HG02840 (cell line): ENCODE results near the gene ARL3.

Experiments used
- ATAC-seq: cut with Tn5 transposase; IDR thresholded peaks from one replicate; pipeline ENCODE4 v1.9.1; 2021; ENCODE audit warnings: mild to moderate bottlenecking, moderate library complexity, moderate number of reproducible peaks; ENCODE audit not compliant: unreplicated experiment, low FRiP score

Gene ARL3

DNA sequence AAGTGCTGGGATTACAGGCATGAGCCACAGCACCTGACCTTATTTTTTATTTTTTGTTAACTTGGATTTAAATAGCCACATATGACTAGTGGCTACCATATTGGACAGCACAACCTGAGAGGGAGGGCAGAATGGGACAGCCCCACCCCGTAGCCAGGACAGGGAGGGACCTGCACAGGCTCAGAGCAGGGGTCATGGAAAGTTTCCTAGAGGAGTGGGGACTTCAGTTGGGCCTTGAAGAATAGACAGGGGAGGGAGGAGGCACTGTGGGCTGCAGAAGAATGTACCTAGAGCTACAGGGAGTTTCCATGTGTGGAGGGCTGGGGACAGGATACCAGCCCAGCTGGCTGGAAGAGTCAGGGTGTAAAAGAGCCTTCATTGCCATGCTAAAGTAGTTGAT, 61.1 kb downstream of the ARL3 start:
- ATAC-seq: no peak

GRCh38 chr10:102652170-102652916, 61.9 kb downstream of the ARL3 start:
- ATAC-seq: peak; percentile 47

DNA sequence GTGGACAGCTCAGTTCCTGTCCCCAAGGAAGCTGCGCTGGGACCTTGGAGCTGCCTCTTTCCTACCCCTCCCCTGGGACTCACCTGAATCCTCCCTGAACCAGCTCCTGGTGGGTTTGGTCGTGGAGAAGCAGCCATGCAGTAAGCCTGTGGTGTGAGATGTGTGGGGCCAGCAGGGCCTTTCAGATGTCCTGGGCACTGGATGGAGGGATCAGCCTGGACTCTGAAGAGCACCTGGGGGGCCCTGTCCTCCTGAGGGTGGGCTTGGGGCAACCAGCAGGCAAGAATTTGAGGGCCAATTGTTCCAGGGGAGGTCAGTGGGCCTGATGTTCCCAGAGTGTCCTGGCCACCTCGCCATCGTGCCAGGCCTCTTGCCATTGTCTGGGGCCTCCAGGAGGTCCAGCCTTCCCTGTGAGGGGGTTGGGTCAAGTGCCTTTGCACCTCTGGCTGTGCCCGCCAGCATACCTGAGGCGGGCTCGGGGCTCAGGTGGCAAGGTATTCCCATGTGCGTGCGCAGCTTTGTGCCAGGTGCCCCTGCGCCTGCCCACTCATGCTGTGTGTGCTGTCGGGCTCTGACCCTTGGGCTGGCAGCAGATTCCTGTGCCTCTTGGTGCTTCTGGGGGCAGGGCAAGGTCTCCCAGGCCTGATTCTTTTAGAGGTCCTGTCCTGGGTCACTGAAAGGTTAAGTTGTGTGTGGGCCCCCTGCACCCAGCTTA, 62.6 kb downstream of the ARL3 start:
- no peak for ATAC-seq

GRCh38 chr10:102650655-102651454, 63.3 kb downstream of the ARL3 start:
- no peak for ATAC-seq

DNA sequence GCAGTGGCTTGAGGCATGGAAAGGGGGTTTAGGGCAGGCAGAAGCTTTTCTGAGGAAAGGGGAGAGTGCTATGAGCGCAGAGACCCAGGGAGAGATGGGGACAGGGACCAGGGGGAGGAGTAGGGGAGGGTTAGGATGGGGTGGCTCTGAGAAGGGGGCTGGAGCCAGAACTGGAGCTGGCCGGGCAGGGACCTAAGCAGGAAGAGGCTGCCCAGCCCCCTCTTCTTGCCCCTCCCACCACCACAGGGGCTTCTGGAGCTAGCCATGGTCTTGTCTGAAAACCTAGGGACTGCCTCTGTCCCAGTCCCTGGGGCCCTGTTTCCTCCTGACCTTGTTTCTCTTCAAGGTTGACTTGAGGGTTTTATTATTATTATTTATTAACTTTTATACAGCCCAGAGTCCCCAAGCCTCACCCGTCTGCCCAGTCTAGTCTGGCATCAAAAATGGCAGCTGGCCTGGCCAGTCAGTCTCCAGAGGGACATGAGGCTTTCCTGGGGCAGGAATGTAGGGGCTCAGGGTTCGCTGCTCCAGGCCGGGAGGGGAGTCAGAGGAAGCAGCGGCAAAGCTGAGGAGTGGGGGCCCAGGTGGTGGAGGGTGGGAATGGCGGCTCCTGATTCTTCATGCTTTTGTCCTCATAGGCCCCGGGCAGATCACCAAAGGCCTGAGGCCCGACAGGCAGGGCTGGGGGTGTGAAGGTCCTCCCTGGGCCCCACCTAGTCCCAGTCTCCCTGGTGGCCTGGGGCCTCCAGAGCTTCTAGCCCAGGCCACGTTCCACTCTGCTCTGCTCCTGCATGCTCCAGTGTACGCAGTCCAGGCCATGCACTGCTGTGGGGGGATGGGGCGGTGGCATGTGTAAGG, 64.2 kb downstream of the ARL3 start:
- ATAC-seq: no peak

GRCh38 chr10:102648889-102649796, 65.1 kb downstream of the ARL3 start:
- no peak for ATAC-seq

DNA sequence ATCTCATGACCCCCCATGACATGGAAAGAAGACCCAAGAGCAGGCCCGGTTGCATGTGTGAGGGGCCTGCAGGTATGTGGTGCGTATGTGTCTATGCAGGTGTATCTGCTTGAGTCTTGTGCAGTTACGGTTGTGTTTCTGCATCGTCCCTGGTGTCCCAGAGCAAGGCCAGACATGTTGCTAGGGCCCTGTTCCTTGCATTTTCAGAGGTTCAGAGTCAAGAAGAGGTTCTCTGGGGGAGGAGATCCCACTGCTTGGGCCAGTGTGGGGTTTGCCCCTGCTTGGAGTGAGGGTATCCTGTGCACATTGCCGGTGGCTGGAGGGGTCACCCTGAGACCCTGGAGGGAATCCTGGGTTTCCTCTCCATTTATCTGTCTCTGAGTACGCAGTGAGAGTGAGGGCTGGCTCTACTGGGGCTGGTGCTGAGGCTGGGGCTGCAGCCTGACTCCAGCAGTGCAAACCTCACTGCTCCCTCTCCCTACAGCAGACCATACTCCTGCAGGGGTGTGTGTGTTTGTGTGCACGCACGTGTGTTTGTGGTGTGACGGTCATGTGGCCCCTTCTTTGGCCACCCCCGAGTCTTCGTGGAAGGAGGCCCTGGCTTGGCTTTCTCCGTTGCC, 65.8 kb downstream of the ARL3 start:
- ATAC-seq: no peak

DNA sequence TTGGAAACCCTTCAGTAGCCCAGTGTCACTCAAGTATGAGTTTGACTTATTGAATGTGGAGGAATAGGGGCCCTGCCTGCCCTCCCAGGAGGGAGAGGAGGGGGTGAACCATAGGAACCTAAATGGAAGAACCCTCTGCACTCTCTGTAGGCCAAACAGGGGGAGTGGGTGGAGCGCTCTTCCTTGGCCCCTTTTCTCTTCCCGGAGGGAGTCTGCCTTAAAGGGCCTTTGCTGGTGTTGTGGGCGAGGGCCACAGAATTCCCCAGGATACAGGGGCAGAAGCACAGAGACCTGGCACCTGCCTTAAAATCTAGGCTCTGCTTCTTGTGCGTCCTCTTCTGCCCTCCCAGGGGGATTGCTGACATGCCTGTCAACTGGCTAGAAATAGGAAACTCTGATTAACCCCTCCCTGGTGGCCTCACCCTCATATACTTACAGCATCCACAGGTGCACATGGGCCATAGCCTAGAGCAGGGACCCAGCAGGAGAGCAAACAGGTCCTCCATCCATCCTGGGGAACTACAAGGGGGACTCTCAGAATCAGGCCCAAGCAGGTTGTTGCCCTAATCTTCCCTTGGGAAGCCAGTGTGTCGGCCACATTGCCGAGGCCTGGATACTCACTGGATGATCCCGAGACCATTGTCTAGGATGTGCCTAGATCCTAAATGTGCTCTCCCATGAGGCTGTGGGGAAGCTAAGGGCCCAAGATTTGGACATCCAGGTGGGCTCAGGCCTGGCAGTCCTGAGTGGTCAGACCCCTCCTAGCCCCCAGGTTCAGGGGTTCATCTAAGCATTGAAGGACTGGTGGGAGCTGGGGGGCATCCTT, 66.5 kb downstream of the ARL3 start:
- no peak for ATAC-seq

GRCh38 chr10:102646610-102647442, 67.4 kb downstream of the ARL3 start:
- ATAC-seq: no peak

GRCh38 chr10:102645741-102646609, 68.2 kb downstream of the ARL3 start:
- ATAC-seq: no peak

GRCh38 chr10:102645388-102645740, 68.8 kb downstream of the ARL3 start:
- no peak for ATAC-seq

- ATAC-seq: no peak
Observed at GRCh38 chr10:102644646-102645387, 69.4 kb downstream of the ARL3 start.

DNA sequence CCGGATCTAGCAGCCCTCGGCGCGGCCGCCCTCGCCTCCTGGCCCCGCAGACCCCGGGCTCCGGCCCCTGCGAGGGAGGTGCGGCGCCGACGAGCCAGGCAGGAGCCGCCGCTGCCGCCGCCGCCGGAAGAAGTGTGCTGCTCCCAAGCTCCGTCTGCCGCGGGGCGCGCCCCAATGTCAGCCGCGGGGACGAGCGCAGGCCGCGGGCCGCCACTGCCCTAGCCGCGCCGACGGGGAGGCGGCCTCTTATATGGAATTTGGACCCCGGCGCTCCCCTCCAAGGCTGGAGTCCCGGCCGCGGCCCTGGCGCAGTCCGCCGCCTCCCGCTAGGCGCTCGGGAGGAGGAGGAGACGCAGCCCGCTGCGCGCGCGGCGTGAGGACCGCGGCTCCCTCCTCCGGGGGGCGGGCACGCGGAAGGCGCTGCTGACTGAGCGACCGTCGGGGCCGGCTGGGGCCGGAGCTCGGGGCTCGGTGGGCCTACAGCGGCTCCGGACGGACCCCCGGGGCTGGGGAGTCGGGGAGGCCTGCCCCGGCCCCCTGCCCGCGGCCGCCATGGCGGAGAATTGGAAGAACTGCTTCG, 70.0 kb downstream of the ARL3 start, which contains the start of gene TRIM8:
TRIM8 (plus strand) TSS at position 414 of the 580 bp plus-strand sequence; CDS start at position 553, 139 bp downstream.
- no peak for ATAC-seq

GRCh38 chr10:102643336-102644065, 70.7 kb downstream of the ARL3 start:
- no peak for ATAC-seq
